GM23338 (cell line): Measurements from ENCODE around the gene AANAT. TPM values are rescaled to one million over a fixed set of nuclear protein-coding genes. Genes with fewer than 3 reads are reported as not detected.

ENCODE experiments used
- ATAC-seq: fragments of 200-7000 bp; cut with Tn5 transposase; 3 replicates; pipeline ENCODE4 v1.9.1; 2020
- DNase-seq: peaks from one replicate; pipeline ENCODE4 v3.0.0-alpha.2; 2015; ENCODE audit warnings: low spot score
- H2AFZ ChIP-seq: fragments of 200-600 bp; sonication (generic); 2 replicates; pipeline ENCODE4 v1.8.0; 2016; ENCODE audit warnings: antibody characterized with exemption, mild to moderate bottlenecking, moderate library complexity
- H3F3A ChIP-seq: fragments of 200-600 bp; sonication (generic); replicated peaks from 2 replicates; pipeline ENCODE4 v1.8.0; 2017; ENCODE audit warnings: antibody characterized with exemption, mixed run types, low read depth
- H3K27ac ChIP-seq: fragments of 200-600 bp; sonication (generic); 2 replicates; pipeline ENCODE4 v1.6.1; 2016; ENCODE audit warnings: low read depth
- H3K27me3 ChIP-seq: fragments of 200-600 bp; sonication (generic); 2 replicates; pipeline ENCODE4 v1.8.0; 2016; ENCODE audit warnings: mild to moderate bottlenecking, mixed run types, moderate library complexity; ENCODE audit not compliant: insufficient read depth
- H3K36me3 ChIP-seq: fragments of 200-600 bp; sonication (generic); 2 replicates; pipeline ENCODE4 v1.8.0; 2016; ENCODE audit warnings: mild to moderate bottlenecking; ENCODE audit not compliant: insufficient read depth
- H3K4me1 ChIP-seq: fragments of 200-600 bp; sonication (generic); 2 replicates; pipeline ENCODE4 v1.8.0; 2016; ENCODE audit warnings: mild to moderate bottlenecking, moderate library complexity; ENCODE audit not compliant: insufficient read depth
- H3K4me2 ChIP-seq: fragments of 200-600 bp; sonication (generic); 2 replicates; pipeline ENCODE4 v1.7.1; 2017; ENCODE audit warnings: mixed run types
- H3K4me3 ChIP-seq: fragments of 200-600 bp; sonication (generic); 2 replicates; pipeline ENCODE4 v1.6.1; 2016; ENCODE audit warnings: mixed run types
- H3K79me2 ChIP-seq: fragments of 200-600 bp; sonication (generic); replicated peaks from 2 replicates; pipeline ENCODE4 v1.8.0; 2017; ENCODE audit warnings: mild to moderate bottlenecking; ENCODE audit not compliant: insufficient read depth
- H3K9me2 ChIP-seq: fragments of 200-600 bp; sonication (generic); 2 replicates; pipeline ENCODE4 v1.8.0; 2017; ENCODE audit not compliant: insufficient read depth
- H4K20me1 ChIP-seq: fragments of 200-600 bp; sonication (generic); replicated peaks from 2 replicates; pipeline ENCODE4 v1.8.0; 2017; ENCODE audit warnings: mild to moderate bottlenecking; ENCODE audit not compliant: insufficient read depth
- H3K27ac Mint-ChIP-seq: 2 replicates; pipeline ENCODE4 v1.8.0; 2020; ENCODE audit warnings: inconsistent platforms, mild to moderate bottlenecking, moderate library complexity, mixed read lengths
- H3K27me3 Mint-ChIP-seq: 3 replicates; pipeline ENCODE4 v1.8.0; 2022; ENCODE audit warnings: low read depth, mild to moderate bottlenecking, moderate library complexity, mixed read lengths, inconsistent platforms; ENCODE audit not compliant: insufficient read depth, poor library complexity
- H3K36me3 Mint-ChIP-seq: 3 replicates; pipeline ENCODE4 v1.8.0; 2021; ENCODE audit warnings: low read depth, mild to moderate bottlenecking, inconsistent platforms, moderate library complexity, mixed read lengths
- H3K4me1 Mint-ChIP-seq: 3 replicates; pipeline ENCODE4 v1.8.0; 2020; ENCODE audit warnings: mild to moderate bottlenecking, inconsistent platforms, mixed read lengths
- H3K4me3 Mint-ChIP-seq: 3 replicates; pipeline ENCODE4 v1.8.0; 2021; ENCODE audit warnings: moderate library complexity, mild to moderate bottlenecking, inconsistent platforms, mixed read lengths
- H3K9me3 Mint-ChIP-seq: 3 replicates; pipeline ENCODE4 v1.8.0; 2020; ENCODE audit warnings: moderate library complexity, mild to moderate bottlenecking, inconsistent platforms, mixed read lengths
- ETS1 ChIP-seq: IDR thresholded peaks from 2 replicates; pipeline ENCODE4 v1.6.1; 2016; ENCODE audit warnings: antibody characterized with exemption
- EZH2 ChIP-seq: fragments of 200-600 bp; sonication (generic); IDR thresholded peaks from one replicate; pipeline ENCODE4 v1.8.0; 2017; ENCODE audit warnings: antibody characterized with exemption, mild to moderate bottlenecking, low read depth; ENCODE audit not compliant: unreplicated experiment
- ZNF462 ChIP-seq: fragments of 250-450 bp; sonication (Bioruptor Pico); IDR thresholded peaks from 2 replicates; pipeline ENCODE4 v1.5.0; 2020; ENCODE audit warnings: mild to moderate bottlenecking, moderate library complexity
- polyA plus RNA-seq: library from polyadenylated mRNA; unstranded; fragments of >200 nt; fragmentation: Nextera tagmentation; extraction: Ambion mirVana; gene quantifications from 2 replicates; pipeline ENCODE4 v1.2.1, GENCODE V29; 2016
- total RNA-seq: library from RNA; depleted of rRNA; stranded (reverse); fragments of >200 nt; shearing (Covaris generic); gene quantifications from 2 replicates; pipeline ENCODE4 v1.2.3, GENCODE V29; 2014

AANAT gene
- total and polyA plus RNA-seq, 2 experiments from 2014 or later: 0.28 to 1.0 TPM

DNA sequence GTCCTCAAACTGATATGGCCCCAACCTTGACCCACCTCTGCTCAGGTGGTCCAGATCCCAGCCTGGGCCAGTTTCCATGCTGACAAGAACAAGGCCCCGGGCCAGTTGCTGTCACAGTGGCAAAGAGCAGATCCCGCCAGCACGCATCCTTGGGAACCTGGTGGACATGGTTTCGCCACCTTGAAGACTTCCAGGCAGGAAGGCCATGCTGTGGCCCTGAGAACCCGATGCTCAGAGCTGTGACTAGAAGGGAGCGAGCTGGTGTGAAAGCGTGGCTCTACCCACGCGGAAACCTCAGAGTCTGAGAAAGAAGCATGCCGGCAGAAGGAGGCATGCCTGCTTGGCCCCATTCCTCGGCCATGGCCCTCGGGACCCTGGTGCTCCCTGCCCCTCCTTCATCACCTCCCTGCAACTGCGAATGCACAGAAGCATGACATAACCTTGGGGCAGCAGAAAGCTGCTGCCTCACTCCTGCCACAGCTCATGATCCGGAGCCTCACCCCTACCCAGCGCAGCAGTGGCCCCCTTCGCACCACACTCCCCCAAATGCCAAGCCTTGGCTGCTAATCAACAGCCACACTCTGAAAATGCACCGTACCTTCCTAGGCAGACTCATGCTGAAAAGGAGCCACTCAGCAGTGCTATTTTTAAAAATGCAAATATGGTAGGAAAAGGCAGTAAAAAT is 47.7 kb upstream of the AANAT start (continued):
- TF ChIP-seq ZNF462 (CRISPR knock-in tag): no peak
- TF ChIP-seq ETS1: no peak
- no peak for TF ChIP-seq EZH2

DNA sequence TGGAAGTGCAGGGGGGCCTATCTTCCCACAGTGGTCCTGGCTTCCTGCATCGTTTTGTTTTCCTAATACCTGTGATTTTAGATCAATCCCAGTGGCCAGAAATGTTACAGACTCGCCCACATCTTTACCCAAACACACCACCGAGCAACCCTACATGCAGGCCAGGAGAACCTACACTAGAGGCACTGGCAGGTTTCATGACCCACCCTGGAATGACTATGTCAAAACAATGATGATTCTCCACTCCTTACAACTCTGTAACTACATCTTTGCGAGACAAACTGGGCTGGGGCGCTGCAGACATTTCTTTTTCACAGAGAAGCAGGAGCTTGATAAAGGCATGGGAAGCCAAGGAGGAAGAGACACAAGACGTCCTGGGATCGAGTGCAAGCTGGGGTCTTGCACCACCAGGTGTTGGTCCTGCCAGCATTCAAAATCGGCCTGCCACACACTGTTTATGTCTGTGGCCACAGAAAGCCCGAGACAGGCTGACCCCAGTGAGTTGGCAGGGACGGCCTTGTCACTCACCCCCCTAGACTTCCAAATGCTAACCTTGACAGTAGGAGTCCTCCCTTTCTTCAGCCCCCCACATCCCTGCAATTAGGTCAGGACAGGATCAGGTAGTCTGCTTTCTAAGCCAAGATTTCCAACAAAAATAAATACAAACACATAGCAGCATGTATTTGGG is 46.9 kb upstream of the AANAT start:
- DNase-seq (no peak), ATAC-seq (no peak)
- Histone ChIP-seq H3F3A (peaks cover 3% of the 10 kb centered on the region; the same call in 1 of the 2 replicates), H3K79me2 (peaks cover 95% of the 10 kb centered on the region), H3K4me3 (no peak overlapping the region), H3K4me1 (peaks cover 24% of the 10 kb centered on the region), H3K4me2 (no peak overlapping the region), H4K20me1 (peaks cover 50% of the 10 kb centered on the region), H3K27me3 (no peaks in the 10 kb centered on the region), H2AFZ (no peak overlapping the region), H3K27ac (peak overlapping the region; percentile 55; the same call in 1 of the 2 replicates), H3K36me3 (no peaks in the 10 kb centered on the region), H3K9me2 (no peaks in the 10 kb centered on the region; the same call in 1 of the 2 replicates)
- Mint-ChIP-seq H3K36me3 (peaks cover 22% of the 10 kb centered on the region), H3K9me3 (no peaks in the 10 kb centered on the region), H3K27me3 (peaks cover 7% of the 10 kb centered on the region), H3K4me3 (no peak overlapping the region; the same call in 2 of the 3 replicates), H3K27ac (peak overlapping the region; percentile 77), H3K4me1 (peaks cover 35% of the 10 kb centered on the region)
- TF ChIP-seq ETS1: no peak
- TF ChIP-seq EZH2: no peak
